Activated CD8-positive, alpha-beta T cell treated with anti-CD3 and anti-CD28 coated beads for 36 hours (primary cell): ENCODE results near the gene ITPR2. TPM values are rescaled to one million over a fixed set of nuclear protein-coding genes. Genes with fewer than 3 reads are reported as not detected.

Source experiments
- ATAC-seq: fragments of 200-7000 bp; cut with Tn5 transposase; one replicate; pipeline ENCODE4 v1.10.0; 2021; ENCODE audit warnings: mild to moderate bottlenecking, moderate library complexity
- CTCF ChIA-PET: fragments of 350-600 bp; sonication (Branson Sonifier 250); formaldehyde crosslinking; loops from one replicate; lab custom pipeline; 2021; ENCODE audit warnings: antibody characterized with exemption; lab: Charles Lee
- POLR2A ChIA-PET: fragments of 350-600 bp; sonication (Branson Sonifier 250); formaldehyde crosslinking; loops from one replicate; lab custom pipeline; 2021; ENCODE audit warnings: antibody characterized with exemption; lab: Charles Lee
- DNase-seq: peaks from one replicate; pipeline ENCODE4 v3.0.0-alpha.2; 2020
- H3K27ac Mint-ChIP-seq: one replicate; pipeline ENCODE4 v1.8.0; 2021; ENCODE audit warnings: mild to moderate bottlenecking, mixed read lengths
- H3K27me3 Mint-ChIP-seq: one replicate; pipeline ENCODE4 v1.8.0; 2021; ENCODE audit warnings: mixed read lengths
- H3K36me3 Mint-ChIP-seq: one replicate; pipeline ENCODE4 v1.8.0; 2021; ENCODE audit warnings: low read depth, mixed read lengths
- H3K4me1 Mint-ChIP-seq: one replicate; pipeline ENCODE4 v1.8.0; 2021; ENCODE audit warnings: low read depth, mixed read lengths
- H3K4me3 Mint-ChIP-seq: one replicate; pipeline ENCODE4 v1.8.0; 2021; ENCODE audit warnings: mild to moderate bottlenecking, moderate library complexity, mixed read lengths
- H3K9me3 Mint-ChIP-seq: one replicate; pipeline ENCODE4 v1.8.0; 2021; ENCODE audit warnings: mixed read lengths
- intact Hi-C: fragments of 100-400 bp; cut with micrococcal nuclease; formaldehyde crosslinking; loops from one replicate; pipeline ENCODE4 v1.10.0; 2022
- total RNA-seq, 2 experiments: library from RNA; stranded (reverse); gene quantifications; one replicate each; pipeline ENCODE4 v1.2.3, GENCODE V29; 2021
- TF ChIP-seq, protein P1 (sequence below): fragments of 200-600 bp; IDR thresholded peaks from one replicate; pipeline ENCODE4 v1.8.0; 2022; ENCODE audit warnings: antibody characterized with exemption, mild to moderate bottlenecking

ITPR2 gene
- total RNA-seq, 2 experiments from 2014 or later, result 38.9 to 41.2 TPM

DNA sequence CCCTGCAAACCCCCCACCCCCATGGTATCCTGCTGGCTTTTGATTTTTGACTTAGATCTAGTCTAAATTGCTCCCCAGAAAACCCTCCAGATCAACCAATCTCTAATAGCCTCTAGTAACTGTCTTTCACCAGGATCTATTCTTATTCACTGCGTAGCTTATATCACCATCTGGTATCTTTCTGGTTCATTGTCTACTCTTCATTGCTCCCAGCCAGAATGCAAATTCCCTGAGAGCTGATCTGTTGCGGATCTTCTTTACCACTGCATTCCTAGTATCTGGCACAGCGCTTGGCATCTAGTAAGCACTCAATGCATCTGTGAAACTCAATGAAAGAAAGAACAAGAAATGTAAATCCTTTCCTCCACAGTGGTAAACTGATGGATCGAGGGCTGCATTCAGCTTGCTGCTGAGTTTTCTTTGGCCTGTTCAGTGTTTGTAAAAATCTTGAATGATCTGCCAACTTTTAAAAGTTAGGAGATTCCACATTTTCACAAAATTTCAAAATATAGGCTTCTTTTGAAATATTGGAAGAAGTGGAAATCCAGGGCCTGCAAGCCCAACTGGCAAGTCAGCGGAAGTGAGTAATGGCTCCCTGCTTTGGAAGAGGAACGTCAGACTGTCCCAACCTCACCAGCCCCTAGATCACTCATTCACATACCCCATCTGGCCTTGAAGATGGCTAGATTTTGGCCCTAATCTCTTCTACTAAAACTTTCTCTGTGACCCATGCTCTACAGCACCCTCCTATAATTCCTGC lies 363.4 kb downstream of the ITPR2 start:
- Mint-ChIP-seq H3K4me1 (no peaks in the 10 kb centered on the region), H3K36me3 (peaks cover 11% of the 10 kb centered on the region), H3K4me3 (no peak overlapping the region), H3K27me3 (no peaks in the 10 kb centered on the region), H3K27ac (no peak overlapping the region), H3K9me3 (no peaks in the 10 kb centered on the region)
- intact Hi-C loops, result no loop called here
- TF ChIP-seq, protein P1, sequence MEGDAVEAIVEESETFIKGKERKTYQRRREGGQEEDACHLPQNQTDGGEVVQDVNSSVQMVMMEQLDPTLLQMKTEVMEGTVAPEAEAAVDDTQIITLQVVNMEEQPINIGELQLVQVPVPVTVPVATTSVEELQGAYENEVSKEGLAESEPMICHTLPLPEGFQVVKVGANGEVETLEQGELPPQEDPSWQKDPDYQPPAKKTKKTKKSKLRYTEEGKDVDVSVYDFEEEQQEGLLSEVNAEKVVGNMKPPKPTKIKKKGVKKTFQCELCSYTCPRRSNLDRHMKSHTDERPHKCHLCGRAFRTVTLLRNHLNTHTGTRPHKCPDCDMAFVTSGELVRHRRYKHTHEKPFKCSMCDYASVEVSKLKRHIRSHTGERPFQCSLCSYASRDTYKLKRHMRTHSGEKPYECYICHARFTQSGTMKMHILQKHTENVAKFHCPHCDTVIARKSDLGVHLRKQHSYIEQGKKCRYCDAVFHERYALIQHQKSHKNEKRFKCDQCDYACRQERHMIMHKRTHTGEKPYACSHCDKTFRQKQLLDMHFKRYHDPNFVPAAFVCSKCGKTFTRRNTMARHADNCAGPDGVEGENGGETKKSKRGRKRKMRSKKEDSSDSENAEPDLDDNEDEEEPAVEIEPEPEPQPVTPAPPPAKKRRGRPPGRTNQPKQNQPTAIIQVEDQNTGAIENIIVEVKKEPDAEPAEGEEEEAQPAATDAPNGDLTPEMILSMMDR, result no peak
- ChIA-PET POLR2A (no interaction called here), CTCF (no interaction called here)
- ATAC-seq (no peak), DNase-seq (no peak)

DNA sequence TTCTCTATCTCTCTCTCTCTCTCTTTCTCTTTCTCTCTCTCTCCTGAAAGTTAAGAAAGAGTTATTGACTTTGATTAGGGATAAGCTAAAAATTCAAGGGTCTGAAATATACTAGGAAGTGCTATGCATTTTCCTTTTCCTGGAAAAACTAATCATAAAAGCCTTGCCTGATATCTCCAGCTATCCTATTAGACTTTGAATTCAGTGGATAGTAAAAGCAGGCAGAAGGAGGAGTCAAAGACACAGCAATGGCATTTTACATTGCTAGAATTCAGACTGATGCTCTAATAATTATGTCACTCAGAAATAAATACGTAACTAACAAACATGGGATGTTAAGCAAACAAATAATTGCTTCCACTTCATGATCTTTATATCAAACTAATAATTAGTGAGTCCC lies 365.6 kb downstream of the ITPR2 start:
- ChIA-PET POLR2A (no interaction called here), CTCF (interaction anchor here (1.0 to 1.5 kb wide), 3 partner anchors 32 to 147 kb away, joined by 3 to 4 read pairs (median 4); no protein-coding TSS in a partner anchor)
- ATAC-seq, result no peak
- H3K36me3 Mint-ChIP-seq, result peaks cover 9% of the 10 kb centered on the region
- H3K4me1 Mint-ChIP-seq, result no peaks in the 10 kb centered on the region
- no peak for DNase-seq
- TF ChIP-seq, protein P1, result no peak
- intact Hi-C loops, result no loop called here
- H3K4me3 Mint-ChIP-seq, result no peak overlapping the region
- H3K27ac Mint-ChIP-seq, result no peak overlapping the region
- no peaks in the 10 kb centered on the region for H3K9me3 Mint-ChIP-seq
- no peaks in the 10 kb centered on the region for H3K27me3 Mint-ChIP-seq

DNA sequence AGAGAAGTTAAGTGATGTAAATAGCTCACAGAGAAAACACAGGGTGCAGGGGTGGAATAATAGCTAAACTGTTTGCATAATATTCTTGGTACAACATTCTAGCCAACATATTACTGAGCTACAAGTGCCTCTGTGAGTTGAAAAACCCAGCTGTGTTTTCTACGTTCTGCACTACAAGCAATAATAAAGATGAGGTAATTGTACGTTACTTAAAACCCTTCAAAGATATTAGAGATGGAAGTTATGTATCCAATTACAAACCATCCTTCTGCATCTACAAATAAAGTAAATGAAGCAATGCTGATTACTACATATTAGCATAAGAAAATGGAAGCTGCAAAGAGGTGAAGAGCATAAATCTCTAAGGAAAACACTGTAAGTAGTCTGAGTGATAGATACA lies 366.3 kb downstream of the ITPR2 start:
- Mint-ChIP-seq H3K4me1 (no peaks in the 10 kb centered on the region), H3K27ac (no peak overlapping the region), H3K27me3 (no peaks in the 10 kb centered on the region), H3K9me3 (no peaks in the 10 kb centered on the region), H3K36me3 (peaks cover 9% of the 10 kb centered on the region), H3K4me3 (no peak overlapping the region)
- DNase-seq, result no peak
- ChIA-PET CTCF (interaction anchor here (1.3 to 1.5 kb wide), 2 partner anchors 31 to 147 kb away, joined by 4 read pairs; no protein-coding TSS in a partner anchor), POLR2A (no interaction called here)
- TF ChIP-seq, protein P1, result no peak
- intact Hi-C loops, result no loop called here
- no peak for ATAC-seq

DNA sequence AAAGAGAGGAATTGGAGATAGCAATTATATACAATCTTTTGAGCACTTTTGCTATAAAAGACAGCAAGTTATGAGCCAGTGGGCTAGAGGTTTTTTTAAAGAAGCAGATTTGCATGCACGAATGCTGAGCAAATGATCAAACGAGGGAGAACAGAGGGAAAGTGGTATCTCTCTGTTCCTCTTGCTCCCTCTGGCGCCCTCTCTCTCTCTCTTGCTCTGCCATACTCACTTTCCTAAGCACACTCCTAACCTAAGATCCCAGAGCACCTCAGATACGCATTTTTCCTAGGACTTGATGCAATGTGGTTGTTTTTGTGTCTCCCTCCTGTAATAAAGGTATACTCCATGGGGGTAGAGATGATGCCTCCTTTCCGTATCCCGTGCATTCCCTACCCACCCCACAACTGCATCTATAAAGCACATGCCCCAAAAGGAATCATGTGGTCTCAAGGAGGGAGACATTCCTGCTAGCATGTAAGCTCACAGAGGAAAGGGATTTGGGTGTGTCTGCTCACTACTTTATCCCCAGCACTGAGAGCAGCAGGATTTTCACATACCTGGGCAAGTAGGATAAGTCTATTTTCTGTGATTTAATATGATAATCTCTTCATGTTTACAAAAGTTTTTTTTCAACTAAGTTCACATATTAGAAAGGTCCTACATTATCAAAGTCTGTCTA lies 367.4 kb downstream of the ITPR2 start:
- ChIA-PET CTCF (interaction anchor here (1.5 kb wide), 1 partner anchor 149 kb away, joined by 4 read pairs; no protein-coding TSS in a partner anchor), POLR2A (no interaction called here)
- intact Hi-C loops, result no loop called here
- Mint-ChIP-seq H3K27me3 (no peaks in the 10 kb centered on the region), H3K36me3 (peaks cover 12% of the 10 kb centered on the region), H3K4me1 (no peaks in the 10 kb centered on the region), H3K4me3 (no peak overlapping the region), H3K27ac (no peak overlapping the region), H3K9me3 (no peaks in the 10 kb centered on the region)
- no peak for ATAC-seq
- TF ChIP-seq, protein P1, result no peak
- no peak for DNase-seq

GRCh38 chr12:26461776-26462175 lies 371.2 kb downstream of the ITPR2 start:
- TF ChIP-seq, protein P1, result no peak
- ChIA-PET CTCF (no interaction called here), POLR2A (no interaction called here)
- ATAC-seq (no peak), DNase-seq (no peak)
- Mint-ChIP-seq H3K27ac (no peak overlapping the region), H3K36me3 (peaks cover 14% of the 10 kb centered on the region), H3K4me1 (no peaks in the 10 kb centered on the region), H3K9me3 (no peaks in the 10 kb centered on the region), H3K27me3 (no peaks in the 10 kb centered on the region), H3K4me3 (no peak overlapping the region)
- intact Hi-C loops, result no loop called here
